HepG2 (cell line): Measurements from ENCODE around the gene COQ7. TPM values are rescaled to one million over a fixed set of nuclear protein-coding genes. Genes with fewer than 3 reads are reported as not detected.

ENCODE experiments used
- ATAC-seq: fragments of 200-7000 bp; cut with Tn5 transposase; 3 replicates; pipeline ENCODE4 v1.9.1; 2020; ENCODE audit warnings: mild to moderate bottlenecking, moderate library complexity
- BruUV-seq: library from RNA; stranded (reverse); fragments of 400-500 nt; replicated peaks from 2 replicates; lab custom pipeline; 2021; lab: Mats Ljungman, UMichigan
- CTCF ChIA-PET: fragments of 300-600 bp; formaldehyde crosslinking; extraction: SDS; loops from one replicate; lab custom pipeline; 2021; ENCODE audit warnings: low total read pairs, inconsistent platforms, low intra/inter-chr PET ratio; lab: Yijun Ruan, JAX
- POLR2A ChIA-PET: fragments of 350-600 bp; sonication (Branson Sonifier 250); formaldehyde crosslinking; loops from one replicate; lab custom pipeline; 2020; ENCODE audit warnings: antibody characterized with exemption, inconsistent platforms; lab: Yijun Ruan, JAX
- DNase-seq: peaks from one replicate; pipeline ENCODE4 v3.0.0-alpha.2; 2015; ENCODE audit warnings: low spot score
- FAIRE-seq: peaks from 3 replicates; lab custom pipeline; 2011; peaks lifted over from hg19 to GRCh38; lab: Jason Lieb, UNC
- H2AFZ ChIP-seq: one replicate; pipeline ENCODE4 v1.6.1; 2011; ENCODE audit warnings: low read length, inconsistent platforms
- H3K27ac ChIP-seq: fragments of 300-600 bp; 3 replicates; pipeline ENCODE4 v1.8.0; 2011; ENCODE audit warnings: mixed run types, mild to moderate bottlenecking, mixed read lengths, low read length, inconsistent platforms; ENCODE audit not compliant: insufficient read depth; ENCODE audit errors: extremely low read length
- H3K27me3 ChIP-seq, 2 experiments: fragments of 200-600 bp in 1 of 2; 2 replicates in 1 of 2; 3 replicates in 1 of 2; pipeline versions ENCODE4 v1.6.0 to v1.8.0; 2011; ENCODE audit warnings: low read length in 2 of 2, mild to moderate bottlenecking in 2 of 2, moderate library complexity in 2 of 2, inconsistent platforms in 1 of 2; ENCODE audit not compliant: insufficient read depth in 2 of 2, control insufficient read depth in 1 of 2
- H3K36me3 ChIP-seq, 2 experiments: fragments of 200-600 bp in 1 of 2; replicated peaks in 1 of 2; 2 replicates in 1 of 2; 3 replicates in 1 of 2; pipeline versions ENCODE4 v1.5.1 to v1.8.0; 2011; ENCODE audit warnings: low read length in 2 of 2, inconsistent platforms in 1 of 2; ENCODE audit not compliant: insufficient read depth in 2 of 2, control insufficient read depth in 1 of 2
- H3K4me1 ChIP-seq: 2 replicates; pipeline ENCODE4 v1.5.1; 2012; ENCODE audit warnings: low read length, inconsistent platforms; ENCODE audit not compliant: insufficient read depth
- H3K4me2 ChIP-seq: 2 replicates; pipeline ENCODE4 v1.6.0; 2011; ENCODE audit warnings: low read depth, low read length, inconsistent platforms
- H3K4me3 ChIP-seq, 3 experiments: fragments of 200-600 bp in 1 of 3; sonication (generic), shearing (Covaris generic) in 1 of 3; replicated peaks in 1 of 3; 2 replicates each; pipeline ENCODE4 v1.5.1; 2011 to 2016; ENCODE audit warnings: low read length in 3 of 3, inconsistent platforms in 2 of 3, low read depth in 2 of 3, mild to moderate bottlenecking in 2 of 3, control low read depth in 1 of 3, mixed read lengths in 1 of 3; ENCODE audit not compliant: insufficient read depth in 1 of 3
- H3K79me2 ChIP-seq: one replicate; pipeline ENCODE4 v1.6.1; 2011; ENCODE audit warnings: low read length, inconsistent platforms; ENCODE audit not compliant: insufficient read depth
- H3K9ac ChIP-seq: 2 replicates; pipeline ENCODE4 v1.6.0; 2011; ENCODE audit warnings: mild to moderate bottlenecking, low read depth, low read length, inconsistent platforms; ENCODE audit not compliant: insufficient read depth
- H3K9me3 ChIP-seq: 2 replicates; pipeline ENCODE4 v1.5.1; 2012; ENCODE audit warnings: mild to moderate bottlenecking, low read length
- H4K20me1 ChIP-seq: 2 replicates; pipeline ENCODE4 v1.6.0; 2011; ENCODE audit warnings: inconsistent platforms, mild to moderate bottlenecking, low read length, moderate library complexity; ENCODE audit not compliant: insufficient read depth
- AHDC1 ChIP-seq: sonication (generic); formaldehyde crosslinking; IDR thresholded peaks from 2 replicates; pipeline ENCODE4 v1.5.1; 2020; ENCODE audit warnings: mild to moderate bottlenecking, missing genetic modification reagents, borderline replicate concordance
- CEBPB ChIP-seq: IDR thresholded peaks from 2 replicates; pipeline ENCODE4 v1.6.1; 2011; ENCODE audit warnings: low read depth, low read length, improper control_type of control experiment, borderline replicate concordance
- KDM1A ChIP-seq: IDR thresholded peaks from 2 replicates; pipeline ENCODE4 v1.6.1; 2016; ENCODE audit warnings: missing compliant biosample characterization
- NCOR1 ChIP-seq: fragments of 200-600 bp; sonication (generic); IDR thresholded peaks from 2 replicates; pipeline ENCODE4 v1.7.0; 2017; ENCODE audit warnings: antibody characterized with exemption, low read length, borderline replicate concordance
- PBX2 ChIP-seq: IDR thresholded peaks from 2 replicates; pipeline ENCODE4 v1.6.1; 2016; ENCODE audit warnings: control low read depth
- ZBTB39 ChIP-seq: sonication (generic); formaldehyde crosslinking; IDR thresholded peaks from 2 replicates; pipeline ENCODE4 v1.5.0; 2020; ENCODE audit warnings: missing genetic modification reagents
- ZFP82 ChIP-seq: sonication (generic); formaldehyde crosslinking; IDR thresholded peaks from 2 replicates; pipeline ENCODE4 v1.5.1; 2020; ENCODE audit warnings: mild to moderate bottlenecking, missing genetic modification reagents, borderline replicate concordance
- ZNF121 ChIP-seq: sonication (generic); formaldehyde crosslinking; IDR thresholded peaks from 2 replicates; pipeline ENCODE4 v1.5.0; 2020; ENCODE audit warnings: mild to moderate bottlenecking, missing genetic modification reagents
- ZNF570 ChIP-seq: sonication (generic); formaldehyde crosslinking; IDR thresholded peaks from 2 replicates; pipeline ENCODE4 v1.4.0; 2020; ENCODE audit warnings: mild to moderate bottlenecking, missing genetic modification reagents, borderline replicate concordance
- ZNF710 ChIP-seq: sonication (generic); formaldehyde crosslinking; IDR thresholded peaks from 2 replicates; pipeline ENCODE4 v1.5.0; 2020; ENCODE audit warnings: mild to moderate bottlenecking, missing genetic modification reagents, borderline replicate concordance
- WGBS: methylation state at CpG from one replicate; pipeline ENCODE4 v1.1.6; 2017; ENCODE audit warnings: low lambda C conversion rate; 5-methylcytosine and 5-hydroxymethylcytosine counted together
- in situ Hi-C: cut with HindIII; loops from 2 replicates; pipeline ENCODE4 v1.10.0; 2017; ENCODE audit warnings: low pct_unique_long_range_greater_than_20kb; ENCODE audit not compliant: extremely low pct_ligation_motif_present
- intact Hi-C: fragments of 100-400 bp; cut with micrococcal nuclease; formaldehyde crosslinking; loops from one replicate; pipeline ENCODE4 v1.10.0; 2022; ENCODE audit not compliant: unreplicated experiment
- polyA plus RNA-seq, 8 experiments: library from polyadenylated mRNA; depleted of rRNA in 3 of 8; stranded (reverse) in 7 of 8; unstranded in 1 of 8; fragments of >200 nt; fragmentation: Illumina TruSeq in 4 of 8; extraction: Trizol in 4 of 8; gene quantifications; 2 replicates each; pipeline versions ENCODE4 v1.2.1 to v1.2.3, GENCODE V29; 2011 to 2016; ENCODE audit warnings: low read depth in 4 of 8, missing spikeins in 1 of 8, mixed read lengths in 1 of 8; ENCODE audit not compliant: insufficient read depth in 1 of 8
- total RNA-seq, 5 experiments: library from RNA; depleted of rRNA; stranded (reverse); fragments of >200 nt; fragmentation: Illumina TruSeq; extraction: Trizol; gene quantifications; 2 replicates each; pipeline ENCODE4 v1.2.3, GENCODE V29; 2016; ENCODE audit warnings: low read depth in 1 of 5

The COQ7 gene
- total and polyA plus RNA-seq, 2 of the 13 experiments (the other 11 are each of a cell fraction or from before 2014, with no cell fraction given): 20.1 to 45.7 TPM

- Histone ChIP-seq H3K4me2 (peak overlapping the region; percentile 86), H3K9ac (peak overlapping the region; percentile 98), H3K4me3 (peak overlapping the region; percentile 66 to 87 (median 86)), H3K9me3 (no peaks in the 10 kb centered on the region), H2AFZ (peak overlapping the region; percentile 78), H4K20me1 (no peaks in the 10 kb centered on the region), H3K4me1 (peaks cover 24% of the 10 kb centered on the region), H3K79me2 (peaks cover 11% of the 10 kb centered on the region), H3K27me3 (no peaks in the 10 kb centered on the region; a peak in 1 of 5 replicates), H3K36me3 (no peaks in the 10 kb centered on the region; a peak in 1 of 5 replicates), H3K27ac (peak overlapping the region; percentile 96)
- ChIA-PET CTCF (interaction anchor here (2.3 kb wide), 1 partner anchor 84 kb away, joined by 23 read pairs; the partner anchor contains the start of gene TMC7), POLR2A (interaction anchor here (0.6 to 1.9 kb wide), 22 partner anchors 8 to 488 kb away, joined by 3 to 16 read pairs (median 4); partner anchors contain the start of genes ARL6IP1, ITPRIPL2, RPS15A and TMC7)
- intact Hi-C loops: loop anchor here (2.0 kb wide), 1 partner anchor 266 kb away; the partner anchor contains the start of gene ARL6IP1
- peak; percentile 5; the same call in 2 of the 3 replicates for ATAC-seq
- in situ Hi-C loops: no loop called here
- 24% methylated on average over 9 of the region's 9 CpGs for WGBS
- no TSS peak for BruUV-seq
- no peak for FAIRE-seq
- DNase-seq: no peak
- TF ChIP-seq ZNF570 (0 out of 2 replicates have a peak, but pooled peaks have one; percentile 11), ZNF710 (CRISPR knock-in tag) (no peak), AHDC1 (CRISPR knock-in tag) (0 out of 2 replicates have a peak, but pooled peaks have one; percentile 19), PBX2 (CRISPR knock-in tag) (no peak), ZBTB39 (CRISPR knock-in tag) (no peak), NCOR1 (no peak), CEBPB (no peak), ZNF121 (CRISPR knock-in tag) (peak; percentile 99), ZFP82 (CRISPR knock-in tag) (0 out of 2 replicates have a peak, but pooled peaks have one; percentile 58), KDM1A (CRISPR knock-in tag) (0 out of 2 replicates have a peak, but pooled peaks have one; percentile 18)
These were observed 446 bp upstream of the COQ7 start for GRCh38 chr16:19066988-19067348.
